Left lung (tissue), 10 donors: ENCODE data around the gene CSRNP3. TPM values are rescaled to one million over a fixed set of nuclear protein-coding genes. Genes with fewer than 3 reads are reported as not detected.
"Not testable (repeated sequence)": the region's sequence is repeated elsewhere in the genome, so short reads cannot be mapped to it uniquely, and the experiment has no call there.

Experiments used
- ATAC-seq: fragments of 200-7000 bp; cut with Tn5 transposase; one replicate; pipeline ENCODE4 v1.9.1; 2020; ENCODE audit warnings: moderate library complexity
- DNase-seq, 4 donors: peaks; one replicate each; pipeline ENCODE4 v3.0.0-alpha.2; 2013 to 2020
- H3K27ac ChIP-seq, 2 donors: fragments of 200-600 bp; sonication (generic) in 1 of 2; one replicate each; pipeline versions ENCODE4 v1.5.0 to v1.8.0; 2020 to 2021
- H3K27me3 ChIP-seq, 2 donors: fragments of 200-600 bp; sonication (generic) in 1 of 2; one replicate each; pipeline versions ENCODE4 v1.5.0 to v1.8.0; 2020 to 2021
- H3K36me3 ChIP-seq, 2 donors: fragments of 200-600 bp; sonication (generic) in 1 of 2; one replicate each; pipeline versions ENCODE4 v1.5.0 to v1.8.0; 2020 to 2021
- H3K4me1 ChIP-seq, 2 donors: fragments of 200-600 bp; one replicate each; pipeline ENCODE4 v1.8.0; 2021
- H3K4me3 ChIP-seq, 2 donors: fragments of 200-600 bp; sonication (generic) in 1 of 2; one replicate each; pipeline versions ENCODE4 v1.5.0 to v1.8.0; 2020 to 2021; ENCODE audit warnings: mild to moderate bottlenecking in 1 of 2
- H3K9me3 ChIP-seq, 2 donors: fragments of 200-600 bp; sonication (generic) in 1 of 2; one replicate each; pipeline versions ENCODE4 v1.5.0 to v1.8.0; 2020 to 2021
- intact Hi-C, 2 donors: fragments of 100-400 bp; cut with DNase I; formaldehyde crosslinking; loops; one replicate each; pipeline versions ENCODE4 v1.11.2 to v1.14.2; 2022
- polyA plus RNA-seq, 6 donors: library from polyadenylated mRNA; unstranded; fragments of 120-200 nt; gene quantifications; one replicate each; pipeline ENCODE4 v1.2.1, GENCODE V29; 2013; ENCODE audit not compliant: insufficient read length in 6 of 6
- total RNA-seq, 2 donors: library from RNA; stranded (reverse); fragmentation: NEBNext Ultra II Directional; extraction: Animal tissue kit (Norgen Biotek cat#: 25700); gene quantifications; one replicate each; pipeline ENCODE4 v1.2.1, GENCODE V29; 2021
- TF ChIP-seq, protein P1 (sequence below), 2 donors: fragments of 200-600 bp; sonication (generic) in 1 of 2; IDR thresholded peaks; one replicate each; pipeline versions ENCODE4 v1.5.0 to v1.8.0; 2021; ENCODE audit warnings: antibody characterized with exemption in 2 of 2
- donor health status: DM: no; HTN: yes; CAD: no.
- donor health status: DM: no; HTN: no; CAD: no.

Gene CSRNP3
- total and polyA plus RNA-seq, 8 donors = 1.5 to 11.4 (median 8.3) TPM

DNA sequence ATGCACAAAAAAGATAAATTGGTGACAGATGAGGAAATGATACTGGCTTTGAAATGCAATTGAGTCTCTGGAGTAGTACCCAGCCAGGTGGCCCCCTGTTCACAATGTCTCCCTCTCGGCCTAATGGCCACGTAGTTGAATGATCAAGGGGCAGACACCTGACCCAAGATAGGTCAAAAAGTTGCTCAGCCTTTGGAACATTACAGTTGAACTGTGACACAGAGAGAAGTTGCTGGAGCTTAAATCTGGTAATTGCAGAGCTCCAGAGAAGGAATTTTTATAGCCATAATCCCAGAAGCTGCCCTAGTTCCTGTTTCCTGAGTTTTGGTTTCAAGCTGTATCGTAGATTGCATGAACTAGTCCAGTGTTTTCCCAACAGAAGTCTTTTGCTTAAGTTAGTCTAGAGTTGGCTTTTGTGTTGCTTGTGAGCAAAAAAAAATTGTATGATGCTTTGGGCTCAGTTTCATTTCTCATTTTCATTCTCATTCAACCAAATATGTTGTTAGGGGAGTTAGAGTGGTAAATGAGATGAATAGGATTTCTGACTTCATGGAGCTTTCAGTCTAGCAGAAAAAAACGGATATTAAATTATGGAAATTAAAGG, 117.9 kb downstream of the CSRNP3 start:
- no peaks in the 10 kb centered on the region for H3K27me3 ChIP-seq
- no peaks in the 10 kb centered on the region for H3K36me3 ChIP-seq
- DNase-seq (no peak), ATAC-seq (no peak)
- H3K27ac ChIP-seq = no peak overlapping the region
- TF ChIP-seq, protein P1, sequence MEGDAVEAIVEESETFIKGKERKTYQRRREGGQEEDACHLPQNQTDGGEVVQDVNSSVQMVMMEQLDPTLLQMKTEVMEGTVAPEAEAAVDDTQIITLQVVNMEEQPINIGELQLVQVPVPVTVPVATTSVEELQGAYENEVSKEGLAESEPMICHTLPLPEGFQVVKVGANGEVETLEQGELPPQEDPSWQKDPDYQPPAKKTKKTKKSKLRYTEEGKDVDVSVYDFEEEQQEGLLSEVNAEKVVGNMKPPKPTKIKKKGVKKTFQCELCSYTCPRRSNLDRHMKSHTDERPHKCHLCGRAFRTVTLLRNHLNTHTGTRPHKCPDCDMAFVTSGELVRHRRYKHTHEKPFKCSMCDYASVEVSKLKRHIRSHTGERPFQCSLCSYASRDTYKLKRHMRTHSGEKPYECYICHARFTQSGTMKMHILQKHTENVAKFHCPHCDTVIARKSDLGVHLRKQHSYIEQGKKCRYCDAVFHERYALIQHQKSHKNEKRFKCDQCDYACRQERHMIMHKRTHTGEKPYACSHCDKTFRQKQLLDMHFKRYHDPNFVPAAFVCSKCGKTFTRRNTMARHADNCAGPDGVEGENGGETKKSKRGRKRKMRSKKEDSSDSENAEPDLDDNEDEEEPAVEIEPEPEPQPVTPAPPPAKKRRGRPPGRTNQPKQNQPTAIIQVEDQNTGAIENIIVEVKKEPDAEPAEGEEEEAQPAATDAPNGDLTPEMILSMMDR (IDR thresholded peaks at IDR 0.05) = no peak
- intact Hi-C loops = no loop called here
- H3K4me1 ChIP-seq = peaks cover 0 to 4% of the 10 kb centered on the region in 2 donors
- H3K9me3 ChIP-seq = peaks cover 0 to 2% of the 10 kb centered on the region in 2 donors
- no peak overlapping the region for H3K4me3 ChIP-seq

DNA sequence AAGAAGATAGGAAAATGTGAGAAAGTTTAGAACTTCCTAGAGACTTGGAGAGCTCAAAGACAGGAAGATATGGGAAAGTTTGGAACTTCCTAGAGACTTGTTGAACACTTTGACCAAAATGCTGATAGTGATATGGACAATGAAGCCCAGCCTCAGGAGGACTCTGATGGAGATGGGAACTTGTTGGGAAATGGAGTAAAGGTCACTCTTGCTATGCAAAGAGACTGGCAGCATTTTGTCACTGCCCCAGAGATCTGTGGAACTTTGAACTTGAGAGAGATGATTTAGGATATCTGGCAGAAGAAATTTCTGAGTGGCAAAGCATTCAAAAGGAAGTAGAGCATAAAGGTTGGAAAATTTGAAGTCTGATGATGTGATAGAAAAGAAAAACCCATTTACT, 121.5 kb downstream of the CSRNP3 start:
- H3K36me3 ChIP-seq, H3K9me3 ChIP-seq, intact Hi-C loops, H3K27me3 ChIP-seq, H3K4me3 ChIP-seq, DNase-seq, H3K4me1 ChIP-seq, ATAC-seq, H3K27ac ChIP-seq: not testable (repeated sequence)

DNA sequence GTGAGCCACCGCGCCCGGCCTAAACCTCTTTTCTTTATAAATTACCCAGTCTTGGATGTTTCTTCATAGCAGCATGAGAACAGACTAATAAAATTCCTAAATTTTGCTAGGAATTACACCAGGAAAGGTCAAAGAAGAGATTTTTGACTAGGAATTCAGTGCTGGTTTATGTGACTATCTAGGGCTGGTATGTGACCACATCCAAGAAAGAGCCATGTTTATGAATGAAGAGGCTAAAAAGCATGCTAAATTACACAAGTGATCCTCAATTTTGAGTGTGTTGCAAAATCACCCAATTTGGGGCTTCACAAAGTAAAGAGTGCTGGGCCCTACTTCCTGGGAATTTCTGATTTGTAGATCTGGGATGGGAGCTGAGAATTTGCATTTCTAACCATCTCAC, 123.6 kb downstream of the CSRNP3 start:
- H3K27me3 ChIP-seq = no peaks in the 10 kb centered on the region
- H3K9me3 ChIP-seq = peaks cover 0 to 2% of the 10 kb centered on the region in 2 donors
- intact Hi-C loops = no loop called here
- TF ChIP-seq, protein P1 (IDR thresholded peaks at IDR 0.05) = no peak
- H3K36me3 ChIP-seq = no peaks in the 10 kb centered on the region
- DNase-seq (no peak), ATAC-seq (no peak)
- no peak overlapping the region for H3K4me3 ChIP-seq
- H3K4me1 ChIP-seq = no peaks in the 10 kb centered on the region
- no peak overlapping the region for H3K27ac ChIP-seq

DNA sequence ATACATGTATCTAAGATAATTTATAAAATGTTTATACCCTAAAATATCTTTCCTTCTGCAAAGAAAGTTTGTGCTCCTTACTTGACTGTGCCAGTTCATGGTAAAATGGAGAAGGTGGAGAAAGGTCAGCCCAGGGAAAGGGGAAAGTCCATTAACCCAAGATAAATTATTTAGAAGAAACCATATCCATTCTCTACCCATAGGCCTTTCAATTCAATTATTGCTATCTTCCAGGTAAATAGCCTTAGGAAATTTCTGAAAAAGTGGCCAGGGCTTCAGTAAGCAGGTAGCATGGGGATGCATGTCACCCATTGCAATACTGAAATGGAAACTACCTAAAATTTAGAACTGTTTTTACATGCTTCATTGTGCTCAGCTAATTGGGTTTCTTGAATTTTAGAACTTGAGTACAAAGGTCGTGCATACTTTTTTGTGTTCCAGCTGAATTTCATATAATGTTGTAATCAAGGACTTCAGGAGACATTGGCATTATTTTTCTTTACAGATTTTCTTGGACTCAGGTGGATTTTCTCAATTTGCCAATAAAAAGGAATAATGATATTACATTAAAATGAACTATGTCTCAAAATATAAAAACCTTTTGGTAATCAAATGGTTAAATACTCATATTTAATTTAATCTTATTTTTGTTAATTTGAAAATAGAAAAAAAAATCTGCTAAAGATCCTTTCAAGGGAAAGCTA, 124.9 kb downstream of the CSRNP3 start:
- no peak overlapping the region for H3K27ac ChIP-seq
- intact Hi-C loops = no loop called here
- DNase-seq = no peak
- H3K36me3 ChIP-seq = no peaks in the 10 kb centered on the region
- H3K4me3 ChIP-seq = no peak overlapping the region
- H3K9me3 ChIP-seq = peaks cover 0 to 2% of the 10 kb centered on the region in 2 donors
- no peaks in the 10 kb centered on the region for H3K4me1 ChIP-seq
- TF ChIP-seq, protein P1 (IDR thresholded peaks at IDR 0.05) = no peak
- no peak for ATAC-seq
- no peaks in the 10 kb centered on the region for H3K27me3 ChIP-seq

DNA sequence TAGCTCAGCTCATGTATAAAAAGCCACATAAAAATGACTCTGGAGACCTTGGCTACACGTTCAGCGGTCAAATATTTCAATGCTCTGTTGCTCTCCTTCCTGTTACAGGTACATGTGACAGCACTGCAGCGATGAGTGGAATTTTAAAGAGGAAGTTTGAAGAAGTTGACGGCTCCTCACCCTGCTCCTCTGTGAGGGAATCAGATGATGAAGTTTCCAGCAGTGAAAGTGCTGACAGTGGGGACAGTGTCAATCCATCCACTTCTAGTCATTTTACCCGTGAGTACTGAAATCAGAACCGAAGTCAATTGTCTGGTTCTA, 125.4 kb downstream of the CSRNP3 start:
- ATAC-seq (no peak), DNase-seq (no peak)
- TF ChIP-seq, protein P1 (IDR thresholded peaks at IDR 0.05) = no peak
- H3K4me1 ChIP-seq = no peaks in the 10 kb centered on the region
- peaks cover 0 to 2% of the 10 kb centered on the region in 2 donors for H3K9me3 ChIP-seq
- no peaks in the 10 kb centered on the region for H3K36me3 ChIP-seq
- no peaks in the 10 kb centered on the region for H3K27me3 ChIP-seq
- intact Hi-C loops = no loop called here
- no peak overlapping the region for H3K27ac ChIP-seq
- H3K4me3 ChIP-seq = no peak overlapping the region
